HepG2 (cell line): Measurements from ENCODE around the gene GCNT2. TPM values are rescaled to one million over a fixed set of nuclear protein-coding genes. Genes with fewer than 3 reads are reported as not detected.

Source experiments
- ATAC-seq: fragments of 200-7000 bp; cut with Tn5 transposase; 3 replicates; pipeline ENCODE4 v1.9.1; 2020; ENCODE audit warnings: mild to moderate bottlenecking, moderate library complexity
- BruUV-seq: library from RNA; stranded (reverse); fragments of 400-500 nt; replicated peaks from 2 replicates; lab custom pipeline; 2021; lab: Mats Ljungman, UMichigan
- CTCF ChIA-PET: fragments of 300-600 bp; formaldehyde crosslinking; extraction: SDS; loops from one replicate; lab custom pipeline; 2021; ENCODE audit warnings: low total read pairs, inconsistent platforms, low intra/inter-chr PET ratio; lab: Yijun Ruan, JAX
- POLR2A ChIA-PET: fragments of 350-600 bp; sonication (Branson Sonifier 250); formaldehyde crosslinking; loops from one replicate; lab custom pipeline; 2020; ENCODE audit warnings: antibody characterized with exemption, inconsistent platforms; lab: Yijun Ruan, JAX
- DNase-seq: peaks from one replicate; pipeline ENCODE4 v3.0.0-alpha.2; 2015; ENCODE audit warnings: low spot score
- FAIRE-seq: peaks from 3 replicates; lab custom pipeline; 2011; peaks lifted over from hg19 to GRCh38; lab: Jason Lieb, UNC
- H2AFZ ChIP-seq: one replicate; pipeline ENCODE4 v1.6.1; 2011; ENCODE audit warnings: low read length, inconsistent platforms
- H3K27ac ChIP-seq: fragments of 300-600 bp; 3 replicates; pipeline ENCODE4 v1.8.0; 2011; ENCODE audit warnings: mixed run types, mild to moderate bottlenecking, mixed read lengths, low read length, inconsistent platforms; ENCODE audit not compliant: insufficient read depth; ENCODE audit errors: extremely low read length
- H3K27me3 ChIP-seq, 2 experiments: fragments of 200-600 bp in 1 of 2; 2 replicates in 1 of 2; 3 replicates in 1 of 2; pipeline versions ENCODE4 v1.6.0 to v1.8.0; 2011; ENCODE audit warnings: low read length in 2 of 2, mild to moderate bottlenecking in 2 of 2, moderate library complexity in 2 of 2, inconsistent platforms in 1 of 2; ENCODE audit not compliant: insufficient read depth in 2 of 2, control insufficient read depth in 1 of 2
- H3K36me3 ChIP-seq, 2 experiments: fragments of 200-600 bp in 1 of 2; replicated peaks in 1 of 2; 2 replicates in 1 of 2; 3 replicates in 1 of 2; pipeline versions ENCODE4 v1.5.1 to v1.8.0; 2011; ENCODE audit warnings: low read length in 2 of 2, inconsistent platforms in 1 of 2; ENCODE audit not compliant: insufficient read depth in 2 of 2, control insufficient read depth in 1 of 2
- H3K4me1 ChIP-seq: 2 replicates; pipeline ENCODE4 v1.5.1; 2012; ENCODE audit warnings: low read length, inconsistent platforms; ENCODE audit not compliant: insufficient read depth
- H3K4me2 ChIP-seq: 2 replicates; pipeline ENCODE4 v1.6.0; 2011; ENCODE audit warnings: low read depth, low read length, inconsistent platforms
- H3K4me3 ChIP-seq, 3 experiments: fragments of 200-600 bp in 1 of 3; sonication (generic), shearing (Covaris generic) in 1 of 3; replicated peaks in 1 of 3; 2 replicates each; pipeline ENCODE4 v1.5.1; 2011 to 2016; ENCODE audit warnings: low read length in 3 of 3, inconsistent platforms in 2 of 3, low read depth in 2 of 3, mild to moderate bottlenecking in 2 of 3, control low read depth in 1 of 3, mixed read lengths in 1 of 3; ENCODE audit not compliant: insufficient read depth in 1 of 3
- H3K79me2 ChIP-seq: one replicate; pipeline ENCODE4 v1.6.1; 2011; ENCODE audit warnings: low read length, inconsistent platforms; ENCODE audit not compliant: insufficient read depth
- H3K9ac ChIP-seq: 2 replicates; pipeline ENCODE4 v1.6.0; 2011; ENCODE audit warnings: mild to moderate bottlenecking, low read depth, low read length, inconsistent platforms; ENCODE audit not compliant: insufficient read depth
- H3K9me3 ChIP-seq: 2 replicates; pipeline ENCODE4 v1.5.1; 2012; ENCODE audit warnings: mild to moderate bottlenecking, low read length
- H4K20me1 ChIP-seq: 2 replicates; pipeline ENCODE4 v1.6.0; 2011; ENCODE audit warnings: inconsistent platforms, mild to moderate bottlenecking, low read length, moderate library complexity; ENCODE audit not compliant: insufficient read depth
- JUN ChIP-seq: sonication (generic); formaldehyde crosslinking; IDR thresholded peaks from 2 replicates; pipeline ENCODE4 v1.4.0; 2020; ENCODE audit warnings: mild to moderate bottlenecking, missing genetic modification reagents
- PATZ1 ChIP-seq: sonication (generic); formaldehyde crosslinking; IDR thresholded peaks from 2 replicates; pipeline ENCODE4 v1.4.0; 2020; ENCODE audit warnings: missing genetic modification reagents
- TOPORS ChIP-seq: sonication (generic); formaldehyde crosslinking; IDR thresholded peaks from 2 replicates; pipeline ENCODE4 v1.8.0; 2023; ENCODE audit warnings: mild to moderate bottlenecking, missing genetic modification reagents
- ZBTB7A ChIP-seq: sonication (generic); formaldehyde crosslinking; IDR thresholded peaks from 2 replicates; pipeline ENCODE4 v1.8.0; 2022; ENCODE audit warnings: mild to moderate bottlenecking, missing genetic modification reagents
- ZNF652 ChIP-seq: IDR thresholded peaks from 2 replicates; pipeline ENCODE4 v1.6.1; 2016; ENCODE audit warnings: low read depth, borderline replicate concordance
- WGBS: methylation state at CpG from one replicate; pipeline ENCODE4 v1.1.6; 2017; ENCODE audit warnings: low lambda C conversion rate; 5-methylcytosine and 5-hydroxymethylcytosine counted together
- in situ Hi-C: cut with HindIII; loops from 2 replicates; pipeline ENCODE4 v1.10.0; 2017; ENCODE audit warnings: low pct_unique_long_range_greater_than_20kb; ENCODE audit not compliant: extremely low pct_ligation_motif_present
- intact Hi-C: fragments of 100-400 bp; cut with micrococcal nuclease; formaldehyde crosslinking; loops from one replicate; pipeline ENCODE4 v1.10.0; 2022; ENCODE audit not compliant: unreplicated experiment
- polyA plus RNA-seq, 8 experiments: library from polyadenylated mRNA; depleted of rRNA in 3 of 8; stranded (reverse) in 7 of 8; unstranded in 1 of 8; fragments of >200 nt; fragmentation: Illumina TruSeq in 4 of 8; extraction: Trizol in 4 of 8; gene quantifications; 2 replicates each; pipeline versions ENCODE4 v1.2.1 to v1.2.3, GENCODE V29; 2011 to 2016; ENCODE audit warnings: low read depth in 4 of 8, missing spikeins in 1 of 8, mixed read lengths in 1 of 8; ENCODE audit not compliant: insufficient read depth in 1 of 8
- total RNA-seq, 5 experiments: library from RNA; depleted of rRNA; stranded (reverse); fragments of >200 nt; fragmentation: Illumina TruSeq; extraction: Trizol; gene quantifications; 2 replicates each; pipeline ENCODE4 v1.2.3, GENCODE V29; 2016; ENCODE audit warnings: low read depth in 1 of 5
- TF ChIP-seq, protein P1 (sequence below): IDR thresholded peaks from 2 replicates; pipeline ENCODE4 v1.6.1; 2012; ENCODE audit warnings: inconsistent platforms
- TF ChIP-seq, protein P2 (sequence below): sonication (generic); formaldehyde crosslinking; IDR thresholded peaks from 2 replicates; pipeline ENCODE4 v1.9.0; 2021; ENCODE audit warnings: missing genetic modification reagents, mild to moderate bottlenecking, borderline replicate concordance

Gene GCNT2
- total and polyA plus RNA-seq, 2 of the 13 experiments (the other 11 are each of a cell fraction or from before 2014, with no cell fraction given) = 11.8 to 31.9 TPM

- WGBS = 51% methylated on average over 1 of the region's 1 CpG
- intact Hi-C loops (no loop called here), in situ Hi-C loops (no loop called here)
- FAIRE-seq (no peak), ATAC-seq (no peak), DNase-seq (no peak)
- H4K20me1 ChIP-seq = no peaks in the 10 kb centered on the region
- no peak overlapping the region for H3K9ac ChIP-seq
- no peaks in the 10 kb centered on the region for H3K79me2 ChIP-seq
- BruUV-seq = no TSS peak
- no peaks in the 10 kb centered on the region for H3K4me1 ChIP-seq
- H3K9me3 ChIP-seq = no peaks in the 10 kb centered on the region
- no peak overlapping the region for H3K4me2 ChIP-seq
- H3K4me3 ChIP-seq = no peak overlapping the region
- CTCF ChIA-PET = no interaction called here
- H2AFZ ChIP-seq = no peak overlapping the region
- TF ChIP-seq, protein P1, sequence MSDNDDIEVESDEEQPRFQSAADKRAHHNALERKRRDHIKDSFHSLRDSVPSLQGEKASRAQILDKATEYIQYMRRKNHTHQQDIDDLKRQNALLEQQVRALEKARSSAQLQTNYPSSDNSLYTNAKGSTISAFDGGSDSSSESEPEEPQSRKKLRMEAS = no peak
- TF ChIP-seq JUN (no peak), PATZ1 (CRISPR knock-in tag) (no peak), TOPORS (CRISPR knock-in tag) (no peak), ZBTB7A (CRISPR knock-in tag) (no peak), ZNF652 (no peak)
- TF ChIP-seq, protein P2, sequence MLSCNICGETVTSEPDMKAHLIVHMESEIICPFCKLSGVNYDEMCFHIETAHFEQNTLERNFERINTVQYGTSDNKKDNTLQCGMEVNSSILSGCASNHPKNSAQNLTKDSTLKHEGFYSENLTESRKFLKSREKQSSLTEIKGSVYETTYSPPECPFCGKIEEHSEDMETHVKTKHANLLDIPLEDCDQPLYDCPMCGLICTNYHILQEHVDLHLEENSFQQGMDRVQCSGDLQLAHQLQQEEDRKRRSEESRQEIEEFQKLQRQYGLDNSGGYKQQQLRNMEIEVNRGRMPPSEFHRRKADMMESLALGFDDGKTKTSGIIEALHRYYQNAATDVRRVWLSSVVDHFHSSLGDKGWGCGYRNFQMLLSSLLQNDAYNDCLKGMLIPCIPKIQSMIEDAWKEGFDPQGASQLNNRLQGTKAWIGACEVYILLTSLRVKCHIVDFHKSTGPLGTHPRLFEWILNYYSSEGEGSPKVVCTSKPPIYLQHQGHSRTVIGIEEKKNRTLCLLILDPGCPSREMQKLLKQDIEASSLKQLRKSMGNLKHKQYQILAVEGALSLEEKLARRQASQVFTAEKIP (CRISPR knock-in tag) = no peak
- H3K27me3 ChIP-seq = peaks cover 2 to 11% of the 10 kb centered on the region in 2 experiments; a peak in 3 of 5 replicates
- H3K36me3 ChIP-seq = no peaks in the 10 kb centered on the region
- POLR2A ChIA-PET = no interaction called here
- no peak overlapping the region for H3K27ac ChIP-seq
Measured at GRCh38 chr6:10644225-10644624, 123.1 kb downstream of the GCNT2 start.
